ENCODE results near the gene MSANTD7.
A peak's percentile ranks its signal among the peaks of the same experiment; 100 is the strongest.

Gene MSANTD7

DNA sequence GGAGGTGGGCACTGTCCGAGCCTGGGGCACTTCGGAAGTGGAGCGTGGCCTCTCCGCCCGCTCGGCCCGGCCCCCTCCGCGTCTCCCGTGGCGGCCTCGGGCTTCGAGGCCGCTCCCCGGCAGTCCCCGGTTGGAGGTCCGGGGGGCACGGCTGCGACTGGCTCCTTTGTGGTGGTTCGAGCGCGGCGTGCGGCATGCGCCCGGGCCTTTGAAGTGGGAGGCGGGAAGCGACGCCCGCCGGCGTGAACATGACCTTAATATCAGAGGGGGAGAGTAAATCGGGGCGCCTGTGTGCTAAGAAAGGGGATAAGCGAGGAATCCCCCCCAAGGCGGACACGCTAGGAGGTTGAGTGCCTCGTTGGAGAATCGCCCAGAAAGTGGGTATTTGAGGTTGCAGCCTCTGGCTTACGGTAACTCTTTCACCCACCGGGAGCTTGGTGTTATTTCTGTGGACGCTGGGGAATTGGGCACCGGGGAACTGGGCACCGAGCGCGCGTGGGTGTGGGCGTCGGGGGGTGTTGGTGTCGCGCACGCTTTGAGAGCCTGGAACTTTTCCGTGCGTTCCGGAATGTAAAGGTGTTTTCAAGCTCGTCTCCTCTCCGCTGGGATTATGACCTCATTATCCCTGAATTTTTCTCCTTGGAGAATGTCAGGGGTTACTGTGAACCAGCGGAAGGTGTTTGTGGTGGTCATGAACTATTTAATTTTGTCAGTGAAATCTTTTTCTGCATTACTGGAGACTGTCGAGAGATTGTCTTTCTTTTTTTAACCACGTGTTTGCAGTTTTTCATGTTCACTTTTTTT is 41.2 kb downstream of the MSANTD7 start:
- Histone ChIP-seq H3K79me2 (ENCODE audit: low read length) (peaks cover 72% of the 10 kb centered on the region), H3K36me3 (replicated peaks; ENCODE audit: low read depth, low read length) (peaks cover 10% of the 10 kb centered on the region), H3K4me1 (ENCODE audit: low read length) (peaks cover 28% of the 10 kb centered on the region), H3K9me3 (ENCODE audit: insufficient read depth, low read length) (no peaks in the 10 kb centered on the region), H2AFZ (ENCODE audit: low read depth, low read length) (0 out of 2 replicates have a peak overlapping the region, but pooled peaks have one; percentile 20), H3K27ac (ENCODE audit: low read length) (peak overlapping the region; percentile 48; the same call in 1 of the 2 replicates), H3K9ac (ENCODE audit: low read length) (peak overlapping the region; percentile 81), H3K27me3 (ENCODE audit: low read depth, low read length) (no peaks in the 10 kb centered on the region), H3K4me3 (ENCODE audit: low read length) (peak overlapping the region; percentile 99), H3K4me2 (ENCODE audit: low read length) (peak overlapping the region; percentile 91), H4K20me1 (ENCODE audit: insufficient read depth, low read length) (0 out of 2 replicates have a peak, but pooled peaks cover 3% of the 10 kb centered on the region)
- TF ChIP-seq, protein P1, sequence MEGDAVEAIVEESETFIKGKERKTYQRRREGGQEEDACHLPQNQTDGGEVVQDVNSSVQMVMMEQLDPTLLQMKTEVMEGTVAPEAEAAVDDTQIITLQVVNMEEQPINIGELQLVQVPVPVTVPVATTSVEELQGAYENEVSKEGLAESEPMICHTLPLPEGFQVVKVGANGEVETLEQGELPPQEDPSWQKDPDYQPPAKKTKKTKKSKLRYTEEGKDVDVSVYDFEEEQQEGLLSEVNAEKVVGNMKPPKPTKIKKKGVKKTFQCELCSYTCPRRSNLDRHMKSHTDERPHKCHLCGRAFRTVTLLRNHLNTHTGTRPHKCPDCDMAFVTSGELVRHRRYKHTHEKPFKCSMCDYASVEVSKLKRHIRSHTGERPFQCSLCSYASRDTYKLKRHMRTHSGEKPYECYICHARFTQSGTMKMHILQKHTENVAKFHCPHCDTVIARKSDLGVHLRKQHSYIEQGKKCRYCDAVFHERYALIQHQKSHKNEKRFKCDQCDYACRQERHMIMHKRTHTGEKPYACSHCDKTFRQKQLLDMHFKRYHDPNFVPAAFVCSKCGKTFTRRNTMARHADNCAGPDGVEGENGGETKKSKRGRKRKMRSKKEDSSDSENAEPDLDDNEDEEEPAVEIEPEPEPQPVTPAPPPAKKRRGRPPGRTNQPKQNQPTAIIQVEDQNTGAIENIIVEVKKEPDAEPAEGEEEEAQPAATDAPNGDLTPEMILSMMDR (IDR thresholded peaks at IDR 0.05; ENCODE audit: low read depth, low read length), result no peak
- no peak for TF ChIP-seq EZH2phosphoT487 (IDR thresholded peaks at IDR 0.05; ENCODE audit: low read depth)

DNA sequence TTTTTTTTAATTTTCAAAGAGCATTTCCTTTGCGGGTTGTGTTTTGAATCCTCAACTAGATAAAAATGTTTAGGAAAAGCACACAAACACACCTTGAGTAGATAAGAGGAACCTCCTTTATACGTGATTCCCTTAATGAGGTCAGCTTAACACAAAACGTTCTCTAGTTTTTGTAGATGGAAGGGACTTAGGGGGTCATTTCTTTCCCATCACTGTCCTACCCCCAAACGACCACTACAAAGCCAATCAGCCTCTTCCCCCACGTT is 41.8 kb downstream of the MSANTD7 start:
- Histone ChIP-seq H3K27ac (ENCODE audit: low read length) (no peak overlapping the region), H3K27me3 (ENCODE audit: low read depth, low read length) (no peaks in the 10 kb centered on the region), H4K20me1 (ENCODE audit: insufficient read depth, low read length) (0 out of 2 replicates have a peak, but pooled peaks cover 3% of the 10 kb centered on the region), H3K9me3 (ENCODE audit: insufficient read depth, low read length) (no peaks in the 10 kb centered on the region), H3K4me2 (ENCODE audit: low read length) (peak overlapping the region; percentile 91), H3K4me3 (ENCODE audit: low read length) (peak overlapping the region; percentile 99), H3K4me1 (ENCODE audit: low read length) (peaks cover 28% of the 10 kb centered on the region), H3K79me2 (ENCODE audit: low read length) (peaks cover 78% of the 10 kb centered on the region), H2AFZ (ENCODE audit: low read depth, low read length) (no peak overlapping the region), H3K9ac (ENCODE audit: low read length) (peak overlapping the region; percentile 81), H3K36me3 (replicated peaks; ENCODE audit: low read depth, low read length) (peaks cover 14% of the 10 kb centered on the region)
- TF ChIP-seq, protein P1 (IDR thresholded peaks at IDR 0.05; ENCODE audit: low read depth, low read length), result no peak
- TF ChIP-seq EZH2phosphoT487 (IDR thresholded peaks at IDR 0.05; ENCODE audit: low read depth), result no peak

- peak overlapping the region; percentile 99 for H3K4me3 ChIP-seq (ENCODE audit: low read length)
- 0 out of 2 replicates have a peak, but pooled peaks cover 3% of the 10 kb centered on the region for H4K20me1 ChIP-seq (ENCODE audit: insufficient read depth, low read length)
- no peak for TF ChIP-seq EZH2phosphoT487 (IDR thresholded peaks at IDR 0.05; ENCODE audit: low read depth)
- TF ChIP-seq, protein P1 (IDR thresholded peaks at IDR 0.05; ENCODE audit: low read depth, low read length), result no peak
- peak overlapping the region; percentile 91 for H3K4me2 ChIP-seq (ENCODE audit: low read length)
- no peaks in the 10 kb centered on the region for H3K9me3 ChIP-seq (ENCODE audit: insufficient read depth, low read length)
- H3K27me3 ChIP-seq (ENCODE audit: low read depth, low read length), result no peaks in the 10 kb centered on the region
- H3K36me3 ChIP-seq (replicated peaks; ENCODE audit: low read depth, low read length), result peaks cover 15% of the 10 kb centered on the region
- H3K27ac ChIP-seq (ENCODE audit: low read length), result no peak overlapping the region
- peaks cover 28% of the 10 kb centered on the region for H3K4me1 ChIP-seq (ENCODE audit: low read length)
- H3K9ac ChIP-seq (ENCODE audit: low read length), result peak overlapping the region; percentile 81; the same call in 1 of the 2 replicates
- peaks cover 81% of the 10 kb centered on the region for H3K79me2 ChIP-seq (ENCODE audit: low read length)
- no peak overlapping the region for H2AFZ ChIP-seq (ENCODE audit: low read depth, low read length)
Observed at GRCh38 chr10:14880229-14880628, 42.1 kb downstream of the MSANTD7 start.

- Histone ChIP-seq H3K79me2 (ENCODE audit: low read length) (peaks cover 93% of the 10 kb centered on the region), H3K27me3 (ENCODE audit: low read depth, low read length) (no peaks in the 10 kb centered on the region), H3K4me3 (ENCODE audit: low read length) (no peak overlapping the region), H3K4me2 (ENCODE audit: low read length) (no peak overlapping the region), H2AFZ (ENCODE audit: low read depth, low read length) (no peak overlapping the region), H3K27ac (ENCODE audit: low read length) (no peak overlapping the region), H3K9ac (ENCODE audit: low read length) (no peak overlapping the region), H3K4me1 (ENCODE audit: low read length) (peaks cover 22% of the 10 kb centered on the region), H3K36me3 (replicated peaks; ENCODE audit: low read depth, low read length) (peaks cover 30% of the 10 kb centered on the region), H4K20me1 (ENCODE audit: insufficient read depth, low read length) (peaks cover 11% of the 10 kb centered on the region; the same call in 1 of the 2 replicates), H3K9me3 (ENCODE audit: insufficient read depth, low read length) (no peaks in the 10 kb centered on the region)
- TF ChIP-seq, protein P1 (IDR thresholded peaks at IDR 0.05; ENCODE audit: low read depth, low read length), result no peak
- TF ChIP-seq EZH2phosphoT487 (IDR thresholded peaks at IDR 0.05; ENCODE audit: low read depth), result no peak
Observed at GRCh38 chr10:14884082-14884481, 46.0 kb downstream of the MSANTD7 start.

All from OCI-LY3 (cell line).